ENCODE results near the gene TRIM47.

GRCh38 chr17:75908201-75908600 is 29.8 kb upstream of the TRIM47 start:
- TF ChIP-seq, protein P1, sequence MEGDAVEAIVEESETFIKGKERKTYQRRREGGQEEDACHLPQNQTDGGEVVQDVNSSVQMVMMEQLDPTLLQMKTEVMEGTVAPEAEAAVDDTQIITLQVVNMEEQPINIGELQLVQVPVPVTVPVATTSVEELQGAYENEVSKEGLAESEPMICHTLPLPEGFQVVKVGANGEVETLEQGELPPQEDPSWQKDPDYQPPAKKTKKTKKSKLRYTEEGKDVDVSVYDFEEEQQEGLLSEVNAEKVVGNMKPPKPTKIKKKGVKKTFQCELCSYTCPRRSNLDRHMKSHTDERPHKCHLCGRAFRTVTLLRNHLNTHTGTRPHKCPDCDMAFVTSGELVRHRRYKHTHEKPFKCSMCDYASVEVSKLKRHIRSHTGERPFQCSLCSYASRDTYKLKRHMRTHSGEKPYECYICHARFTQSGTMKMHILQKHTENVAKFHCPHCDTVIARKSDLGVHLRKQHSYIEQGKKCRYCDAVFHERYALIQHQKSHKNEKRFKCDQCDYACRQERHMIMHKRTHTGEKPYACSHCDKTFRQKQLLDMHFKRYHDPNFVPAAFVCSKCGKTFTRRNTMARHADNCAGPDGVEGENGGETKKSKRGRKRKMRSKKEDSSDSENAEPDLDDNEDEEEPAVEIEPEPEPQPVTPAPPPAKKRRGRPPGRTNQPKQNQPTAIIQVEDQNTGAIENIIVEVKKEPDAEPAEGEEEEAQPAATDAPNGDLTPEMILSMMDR (IDR thresholded peaks at IDR 0.05): no peak
- TF ChIP-seq POLR2A (IDR thresholded peaks at IDR 0.05): no peak
- TF ChIP-seq POLR2AphosphoS5 (IDR thresholded peaks at IDR 0.05): no peak

Data from prostate gland (tissue), 2 donors.